HG03159 (cell line): ENCODE data around the gene ADCY1.

ENCODE experiments used
- ATAC-seq: cut with Tn5 transposase; IDR thresholded peaks from one replicate; pipeline ENCODE4 v1.9.1; 2021; ENCODE audit warnings: mild to moderate bottlenecking, moderate library complexity; ENCODE audit not compliant: unreplicated experiment

Gene ADCY1

GRCh38 chr7:45592230-45592991, 18.2 kb downstream of the ADCY1 start:
- ATAC-seq = no peak

GRCh38 chr7:45593121-45593541, 19.0 kb downstream of the ADCY1 start:
- no peak for ATAC-seq

GRCh38 chr7:45593877-45594276, 19.7 kb downstream of the ADCY1 start:
- ATAC-seq = no peak

DNA sequence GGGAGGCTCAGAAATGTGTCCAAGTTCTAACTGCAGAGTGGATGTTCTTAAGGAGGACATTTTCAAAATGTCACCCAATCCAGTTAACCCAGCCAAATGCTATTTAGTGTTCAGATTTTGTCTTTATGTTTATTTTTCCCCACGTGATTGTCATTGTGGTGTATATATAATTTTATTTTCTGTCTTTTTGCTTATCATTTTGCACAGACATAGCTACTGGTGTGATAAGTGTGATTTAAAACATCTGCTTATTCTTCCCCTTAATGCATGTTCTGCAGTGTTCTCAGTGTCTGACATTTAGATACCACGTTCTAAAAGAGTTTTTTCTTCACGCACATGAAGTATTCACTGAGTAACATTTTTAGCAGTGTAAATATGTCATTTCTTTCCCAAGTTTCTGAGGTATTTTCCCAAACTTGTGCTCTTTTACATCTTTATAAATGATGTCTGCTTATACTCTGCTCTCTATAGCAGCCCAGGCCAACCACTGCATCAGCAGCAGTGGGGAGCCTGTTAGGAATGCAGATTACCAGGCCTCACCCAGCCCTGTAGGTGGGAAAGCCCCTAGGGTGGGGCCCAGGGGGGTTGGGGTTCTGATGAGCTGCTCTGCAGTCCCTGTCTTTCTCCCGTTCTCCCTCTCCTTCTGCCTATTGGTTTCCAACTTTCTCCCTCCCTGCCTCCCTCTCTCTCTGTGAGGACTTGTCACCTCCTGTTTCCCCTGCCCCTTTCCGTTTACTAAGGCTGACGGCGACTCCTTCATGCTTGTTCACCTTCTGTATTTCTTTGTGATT, 20.8 kb downstream of the ADCY1 start:
- no peak for ATAC-seq

DNA sequence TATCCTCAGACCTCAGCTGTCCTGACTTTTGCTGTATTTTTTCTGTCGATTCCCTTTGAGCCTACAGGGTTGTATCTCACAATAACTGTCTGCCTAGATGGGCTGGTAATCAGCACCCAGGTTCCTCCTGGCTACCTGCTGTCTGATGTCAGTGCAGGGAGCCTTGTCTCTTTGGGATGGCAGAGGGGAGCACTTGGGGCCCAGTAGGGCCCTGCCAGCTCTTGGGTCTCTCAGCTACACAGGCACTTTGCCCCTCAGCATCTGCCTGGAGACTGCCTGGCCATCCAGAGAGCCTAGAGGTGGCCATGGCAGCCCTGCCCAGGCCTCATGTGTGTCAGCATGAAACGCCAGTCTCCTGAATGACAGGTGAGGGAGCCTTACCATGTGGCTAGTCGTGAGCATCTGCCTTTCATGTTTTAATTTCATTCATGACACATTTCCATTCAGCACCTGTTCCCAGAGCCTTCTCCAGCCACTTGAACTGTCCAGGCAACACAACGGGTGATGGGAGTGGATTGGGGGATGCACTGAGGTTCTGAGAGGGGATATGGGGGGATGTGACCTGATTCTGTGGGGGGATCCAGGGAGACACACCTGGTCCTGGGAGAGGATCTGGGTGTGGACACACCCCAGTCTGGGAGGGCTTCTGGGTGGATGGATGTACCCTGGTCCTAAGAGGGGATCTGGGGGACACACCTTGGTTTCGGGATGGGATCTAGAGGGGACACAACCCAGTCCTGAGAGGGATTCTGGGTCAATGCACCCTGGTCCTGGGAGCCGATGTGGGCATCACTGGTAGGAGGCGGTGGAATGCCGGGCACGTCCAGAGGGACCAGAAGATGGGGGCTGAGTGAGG, 21.9 kb downstream of the ADCY1 start:
- ATAC-seq = no peak

DNA sequence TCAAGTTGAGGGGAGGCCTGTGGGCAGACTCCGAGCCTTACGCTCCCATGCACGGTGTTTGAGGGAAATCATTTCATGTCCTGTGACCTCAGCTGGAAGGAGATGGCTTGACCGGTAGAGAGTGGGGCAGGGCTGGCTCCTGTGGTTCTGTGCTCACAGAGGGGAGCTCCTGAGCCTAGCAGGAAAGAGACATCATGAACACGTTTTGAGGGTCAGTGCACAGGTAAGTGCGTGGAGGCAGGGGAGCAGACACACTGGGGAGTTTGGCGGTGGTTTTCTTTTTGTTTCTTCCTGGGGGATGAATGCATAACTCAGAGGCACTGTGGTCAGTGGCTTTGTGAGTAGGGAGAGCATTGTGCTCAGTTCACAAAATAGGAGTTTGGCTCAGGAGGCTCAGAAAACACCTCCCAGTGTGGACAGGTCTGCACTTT, 22.5 kb downstream of the ADCY1 start:
- no peak for ATAC-seq

DNA sequence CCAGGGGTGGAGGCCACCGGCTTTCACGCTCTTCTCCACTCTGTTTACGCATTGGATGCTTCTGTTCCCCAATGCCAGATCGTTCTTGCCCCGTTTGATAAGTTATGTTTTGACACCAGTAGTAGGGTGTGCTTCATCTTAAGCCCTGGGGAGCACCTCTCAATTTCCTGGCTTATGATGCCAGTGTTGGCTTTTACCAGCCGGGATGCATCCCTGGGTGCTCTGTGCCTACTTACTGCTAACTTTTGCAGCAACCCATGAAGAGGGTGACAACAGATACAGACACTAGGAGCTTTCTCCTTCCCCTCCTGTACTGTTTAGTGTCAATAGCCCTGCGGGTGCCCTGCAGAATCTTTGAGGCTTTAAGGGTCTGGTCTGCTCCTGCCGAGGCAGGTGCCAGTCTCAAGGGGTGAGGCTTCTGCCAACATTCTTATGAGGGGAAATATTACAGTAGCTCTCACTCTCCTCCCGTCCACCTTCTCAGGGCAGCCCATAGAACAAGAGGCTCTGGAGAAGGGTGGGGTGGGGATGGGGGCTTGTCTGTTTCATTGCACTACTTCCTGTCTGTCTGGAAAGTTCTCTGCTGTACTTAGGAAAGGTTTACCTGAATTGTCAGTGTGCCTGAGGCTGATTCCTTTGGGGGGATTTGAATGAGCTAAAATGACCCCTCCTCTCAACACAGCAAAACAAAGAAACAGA, 23.3 kb downstream of the ADCY1 start:
- ATAC-seq = no peak

DNA sequence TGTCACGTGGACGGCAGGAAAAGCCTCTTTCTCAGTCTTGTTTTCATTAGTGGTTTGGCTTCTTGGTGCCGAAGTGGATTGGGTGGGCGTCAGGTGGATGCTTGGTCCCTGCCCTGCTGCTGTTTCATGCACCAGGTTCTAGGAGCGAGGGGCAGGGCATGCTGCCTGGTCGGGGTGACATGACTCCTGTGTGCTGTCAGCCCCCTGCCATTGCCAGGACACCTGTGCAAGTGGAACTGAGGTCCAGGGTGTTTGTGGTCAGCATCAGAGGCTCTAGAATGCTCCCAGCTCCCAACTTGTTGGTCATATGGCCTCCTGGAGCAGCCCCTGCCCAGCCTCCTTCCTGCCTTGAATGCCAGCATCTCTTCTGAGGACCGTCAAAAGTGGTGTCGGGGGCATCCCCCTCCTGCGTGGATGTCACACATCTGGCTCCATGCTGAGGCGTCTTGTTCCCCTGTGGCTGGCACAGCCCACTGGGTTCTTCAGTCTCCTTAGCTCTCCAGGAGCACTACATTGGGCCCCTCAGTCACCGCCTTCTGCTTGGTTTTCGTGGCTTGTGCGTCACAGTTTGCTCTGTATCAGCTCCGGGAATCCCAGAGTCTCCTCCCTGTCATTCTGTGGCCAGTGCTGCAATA, 24.8 kb downstream of the ADCY1 start:
- ATAC-seq = no peak

- ATAC-seq = no peak
Measured at GRCh38 chr7:45599851-45600706, 25.9 kb downstream of the ADCY1 start.

DNA sequence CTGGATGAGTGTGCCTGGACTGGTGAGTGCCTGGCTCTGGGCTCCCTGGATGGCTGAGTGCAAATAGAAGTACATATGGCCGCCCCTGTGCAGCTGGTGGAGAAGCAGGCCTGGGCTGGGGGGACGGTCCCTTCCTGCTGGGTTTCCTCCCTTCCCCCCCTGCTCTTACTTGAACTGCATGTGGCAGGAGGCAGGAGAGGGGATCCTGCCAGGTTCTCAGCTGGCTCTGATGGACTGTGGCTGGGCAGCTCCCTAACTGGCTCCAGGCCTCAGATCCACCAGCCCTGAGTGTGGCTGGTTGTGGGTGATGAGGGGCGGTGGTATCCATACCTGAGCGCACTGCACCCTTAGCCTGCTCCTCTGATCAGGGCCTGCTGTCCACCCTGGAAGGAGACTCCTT, 26.9 kb downstream of the ADCY1 start:
- ATAC-seq = no peak

DNA sequence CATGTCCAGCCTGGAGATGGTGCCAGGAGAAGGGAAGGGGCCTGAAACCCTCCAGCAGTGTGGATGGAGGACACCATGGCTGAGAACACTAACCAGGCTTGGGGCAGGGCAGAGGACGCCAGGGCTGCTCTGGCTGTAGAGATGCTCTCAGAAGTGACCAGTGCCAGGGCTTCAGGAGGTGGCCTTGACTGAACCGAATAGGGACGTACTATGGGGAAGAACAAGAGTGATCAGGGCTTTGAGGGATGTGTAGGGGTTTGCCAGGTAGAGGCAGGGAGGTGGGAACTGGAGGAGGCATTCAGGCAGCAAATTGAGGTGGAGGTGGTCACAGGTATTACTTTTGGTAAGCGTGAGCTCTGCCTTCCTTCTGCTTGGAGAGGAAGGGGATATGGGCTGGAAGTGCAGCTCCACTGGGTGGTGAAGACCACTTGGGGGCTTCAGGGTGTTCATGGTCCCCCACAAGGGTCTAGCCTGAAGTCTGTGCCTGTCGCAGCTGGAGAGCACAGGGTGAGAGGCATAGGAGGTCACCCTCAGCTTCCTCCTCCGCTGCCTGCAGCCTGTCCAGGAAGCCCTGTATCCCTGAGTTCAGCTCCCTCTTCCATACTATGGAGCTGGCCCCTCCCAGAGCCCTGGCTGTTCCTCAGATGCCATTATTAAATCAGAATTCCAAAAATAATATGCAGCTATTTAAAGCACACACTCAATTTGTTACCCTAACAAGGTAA, 27.8 kb downstream of the ADCY1 start:
- no peak for ATAC-seq

- no peak for ATAC-seq
Measured at GRCh38 chr7:45606050-45606449, 31.9 kb downstream of the ADCY1 start.

- no peak for ATAC-seq
Measured at GRCh38 chr7:45606931-45607330, 32.8 kb downstream of the ADCY1 start.

- ATAC-seq = no peak
Measured at GRCh38 chr7:45609180-45609579, 35.0 kb downstream of the ADCY1 start.

GRCh38 chr7:45610019-45610418, 35.9 kb downstream of the ADCY1 start:
- ATAC-seq = no peak

GRCh38 chr7:45610660-45611299, 36.6 kb downstream of the ADCY1 start:
- ATAC-seq = no peak

- no peak for ATAC-seq
Measured at GRCh38 chr7:45617166-45617565, 43.0 kb downstream of the ADCY1 start.

DNA sequence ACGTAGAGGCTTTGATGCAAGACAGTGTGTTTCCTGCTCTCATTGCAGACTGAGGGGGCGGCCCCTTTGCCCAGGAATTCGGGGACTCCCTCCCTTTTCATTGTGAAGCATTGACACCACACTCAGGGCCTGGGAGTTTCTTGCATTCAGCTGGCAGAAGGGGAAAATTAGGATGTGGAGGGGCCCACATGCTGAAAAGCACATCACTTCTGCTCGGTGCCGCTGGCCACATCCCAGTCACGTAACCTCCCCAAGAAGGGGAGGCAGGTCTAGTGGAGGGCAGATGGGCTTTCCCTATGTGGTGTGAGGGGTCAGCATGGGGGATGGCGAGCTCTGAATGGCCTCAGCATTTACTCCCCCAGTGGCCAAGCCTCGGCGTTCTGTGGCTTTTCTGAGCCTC, 47.9 kb downstream of the ADCY1 start:
- no peak for ATAC-seq
